HL-60 (cell line): ENCODE results near the gene RERE.

ENCODE experiments used
- CTCF ChIP-seq: IDR thresholded peaks from one replicate; pipeline ENCODE4 v1.5.1; 2011; ENCODE audit warnings: low read length, control low read depth, inconsistent platforms; ENCODE audit not compliant: insufficient read depth
- GABPA ChIP-seq: IDR thresholded peaks from 2 replicates; pipeline ENCODE4 v1.6.1; 2012; ENCODE audit warnings: low read depth
- POLR2AphosphoS5 ChIP-seq: IDR thresholded peaks from 2 replicates; pipeline ENCODE4 v1.6.1; 2012; ENCODE audit warnings: low read depth
- REST ChIP-seq: IDR thresholded peaks from 2 replicates; pipeline ENCODE4 v1.6.1; 2012; ENCODE audit warnings: low read depth; ENCODE audit not compliant: insufficient replicate concordance

- TF ChIP-seq REST: no peak
- no peak for TF ChIP-seq CTCF
- no peak for TF ChIP-seq GABPA
- TF ChIP-seq POLR2AphosphoS5: no peak
These were observed 441.0 kb downstream of the RERE start for GRCh38 chr1:8376358-8376840.
